Osteoblast (primary cell): ENCODE results near the gene NCAPG2. TPM values are rescaled to one million over a fixed set of nuclear protein-coding genes. Genes with fewer than 3 reads are reported as not detected.

Experiments used
- DNase-seq: peaks from one replicate; pipeline ENCODE4 v3.0.0; 2011; ENCODE audit warnings: low spot score, mixed read lengths; ENCODE audit not compliant: insufficient read length; ENCODE audit errors: missing footprints
- H2AFZ ChIP-seq: 2 replicates; pipeline ENCODE4 v1.6.0; 2011; ENCODE audit warnings: mild to moderate bottlenecking, low read length
- H3K27ac ChIP-seq: 2 replicates; pipeline ENCODE4 v1.5.1; 2011; ENCODE audit warnings: mild to moderate bottlenecking, low read depth, low read length, moderate library complexity
- H3K27me3 ChIP-seq: 2 replicates; pipeline ENCODE4 v1.6.0; 2012; ENCODE audit warnings: mild to moderate bottlenecking, control low read depth, inconsistent platforms, low read length, moderate library complexity; ENCODE audit not compliant: insufficient read depth
- H3K36me3 ChIP-seq: 2 replicates; pipeline ENCODE4 v1.5.1; 2011; ENCODE audit warnings: mild to moderate bottlenecking, low read length, control low read depth, moderate library complexity; ENCODE audit not compliant: insufficient read depth
- H3K4me1 ChIP-seq: 2 replicates; pipeline ENCODE4 v1.5.1; 2011; ENCODE audit warnings: mild to moderate bottlenecking, low read length, control low read depth, moderate library complexity; ENCODE audit not compliant: insufficient read depth
- H3K4me2 ChIP-seq: 2 replicates; pipeline ENCODE4 v1.6.0; 2011; ENCODE audit warnings: mild to moderate bottlenecking, low read length; ENCODE audit not compliant: insufficient read depth
- H3K4me3 ChIP-seq: fragments of 200-600 bp; sonication (generic); 3 replicates; pipeline ENCODE4 v1.5.1; 2012; ENCODE audit warnings: mild to moderate bottlenecking, low read length, inconsistent platforms; ENCODE audit not compliant: insufficient read depth
- H3K79me2 ChIP-seq: 2 replicates; pipeline ENCODE4 v1.6.0; 2012; ENCODE audit warnings: mild to moderate bottlenecking, low read length, control low read depth, inconsistent platforms; ENCODE audit not compliant: insufficient read depth
- H3K9me3 ChIP-seq: 2 replicates; pipeline ENCODE4 v1.5.1; 2011; ENCODE audit warnings: low read depth, low read length, control low read depth
- H4K20me1 ChIP-seq: 2 replicates; pipeline ENCODE4 v1.6.0; 2012; ENCODE audit warnings: mild to moderate bottlenecking, low read length, control low read depth; ENCODE audit not compliant: insufficient read depth
- total RNA-seq: library from RNA; depleted of rRNA; stranded (reverse); fragments of >200 nt; gene quantifications from 2 replicates; pipeline ENCODE4 v1.2.3, GENCODE V29; 2012
- TF ChIP-seq, protein P1 (sequence below): IDR thresholded peaks from 2 replicates; pipeline ENCODE4 v1.5.1; 2011; ENCODE audit warnings: mild to moderate bottlenecking, low read depth, low read length, moderate library complexity; ENCODE audit errors: extremely low read depth

NCAPG2 gene, protein sequence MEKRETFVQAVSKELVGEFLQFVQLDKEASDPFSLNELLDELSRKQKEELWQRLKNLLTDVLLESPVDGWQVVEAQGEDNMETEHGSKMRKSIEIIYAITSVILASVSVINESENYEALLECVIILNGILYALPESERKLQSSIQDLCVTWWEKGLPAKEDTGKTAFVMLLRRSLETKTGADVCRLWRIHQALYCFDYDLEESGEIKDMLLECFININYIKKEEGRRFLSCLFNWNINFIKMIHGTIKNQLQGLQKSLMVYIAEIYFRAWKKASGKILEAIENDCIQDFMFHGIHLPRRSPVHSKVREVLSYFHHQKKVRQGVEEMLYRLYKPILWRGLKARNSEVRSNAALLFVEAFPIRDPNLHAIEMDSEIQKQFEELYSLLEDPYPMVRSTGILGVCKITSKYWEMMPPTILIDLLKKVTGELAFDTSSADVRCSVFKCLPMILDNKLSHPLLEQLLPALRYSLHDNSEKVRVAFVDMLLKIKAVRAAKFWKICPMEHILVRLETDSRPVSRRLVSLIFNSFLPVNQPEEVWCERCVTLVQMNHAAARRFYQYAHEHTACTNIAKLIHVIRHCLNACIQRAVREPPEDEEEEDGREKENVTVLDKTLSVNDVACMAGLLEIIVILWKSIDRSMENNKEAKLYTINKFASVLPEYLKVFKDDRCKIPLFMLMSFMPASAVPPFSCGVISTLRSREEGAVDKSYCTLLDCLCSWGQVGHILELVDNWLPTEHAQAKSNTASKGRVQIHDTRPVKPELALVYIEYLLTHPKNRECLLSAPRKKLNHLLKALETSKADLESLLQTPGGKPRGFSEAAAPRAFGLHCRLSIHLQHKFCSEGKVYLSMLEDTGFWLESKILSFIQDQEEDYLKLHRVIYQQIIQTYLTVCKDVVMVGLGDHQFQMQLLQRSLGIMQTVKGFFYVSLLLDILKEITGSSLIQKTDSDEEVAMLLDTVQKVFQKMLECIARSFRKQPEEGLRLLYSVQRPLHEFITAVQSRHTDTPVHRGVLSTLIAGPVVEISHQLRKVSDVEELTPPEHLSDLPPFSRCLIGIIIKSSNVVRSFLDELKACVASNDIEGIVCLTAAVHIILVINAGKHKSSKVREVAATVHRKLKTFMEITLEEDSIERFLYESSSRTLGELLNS
- 8.0 TPM in 2 replicates for total RNA-seq

DNA sequence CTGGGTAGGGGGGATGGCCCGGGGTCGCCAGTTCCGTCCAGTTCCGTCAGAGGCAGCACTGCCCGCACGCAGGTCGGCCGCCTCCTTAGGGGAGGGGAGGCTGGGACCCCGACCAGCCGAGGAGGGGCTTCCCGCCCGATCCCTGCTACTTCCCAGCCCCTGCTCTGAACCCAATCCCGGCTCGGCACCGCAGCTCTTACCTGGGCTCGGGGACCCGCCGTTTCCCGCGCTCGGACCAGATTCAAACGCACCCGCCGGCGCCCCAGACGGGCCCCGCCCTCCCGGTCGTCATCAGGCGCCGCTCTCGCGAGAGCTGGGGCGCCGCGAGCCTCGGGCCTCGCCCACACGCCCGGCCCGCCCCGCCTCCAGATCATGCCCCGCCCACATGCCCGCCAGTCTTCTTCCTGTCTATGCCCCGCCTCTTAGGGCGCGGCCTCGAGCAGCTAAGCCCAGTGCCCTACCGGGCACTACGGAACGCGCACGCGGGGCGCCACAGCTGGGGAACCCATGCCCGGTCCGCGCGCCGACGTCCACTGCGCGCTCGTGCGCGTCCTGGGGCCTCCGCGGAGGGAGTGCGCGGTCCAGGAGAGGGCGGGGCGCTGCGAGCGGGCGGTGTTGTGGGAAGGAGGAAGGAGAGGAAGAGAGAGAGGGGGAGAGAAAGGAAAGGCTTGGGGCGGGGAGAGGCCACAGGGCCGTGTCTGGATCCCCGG, at the start of gene NCAPG2:
Gene NCAPG2, minus strand, starts transcription at position 281 of the 710 bp plus-strand sequence. CDS start 2,905 bp downstream, outside the sequence.
- peak; percentile 99 for DNase-seq
- H3K79me2 ChIP-seq = peaks cover 46% of the 10 kb centered on the region
- H3K27ac ChIP-seq = peak within 1 kb of the TSS; percentile 82

DNA sequence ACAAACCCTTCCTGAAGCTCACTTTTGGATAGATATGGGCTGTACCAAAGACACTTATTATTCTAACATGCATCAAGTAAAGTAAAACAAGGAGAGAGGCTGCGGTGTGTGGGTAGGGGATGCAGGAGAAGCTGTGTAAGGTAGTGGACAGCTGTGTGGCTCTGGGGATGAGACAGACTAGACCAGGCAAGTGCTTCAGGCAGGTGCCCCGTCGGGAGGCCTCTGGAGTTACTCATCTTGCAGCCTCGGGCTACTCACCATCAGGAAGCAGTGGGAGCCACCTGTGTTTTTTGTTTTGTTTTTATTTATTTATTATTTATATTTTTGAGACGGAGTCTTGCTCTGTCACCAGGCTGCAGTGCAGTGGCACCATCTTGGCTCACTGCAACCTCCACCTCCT, 49.3 kb upstream of the NCAPG2 start:
- peaks cover 29% of the 10 kb centered on the region for H3K36me3 ChIP-seq
- TF ChIP-seq, protein P1, sequence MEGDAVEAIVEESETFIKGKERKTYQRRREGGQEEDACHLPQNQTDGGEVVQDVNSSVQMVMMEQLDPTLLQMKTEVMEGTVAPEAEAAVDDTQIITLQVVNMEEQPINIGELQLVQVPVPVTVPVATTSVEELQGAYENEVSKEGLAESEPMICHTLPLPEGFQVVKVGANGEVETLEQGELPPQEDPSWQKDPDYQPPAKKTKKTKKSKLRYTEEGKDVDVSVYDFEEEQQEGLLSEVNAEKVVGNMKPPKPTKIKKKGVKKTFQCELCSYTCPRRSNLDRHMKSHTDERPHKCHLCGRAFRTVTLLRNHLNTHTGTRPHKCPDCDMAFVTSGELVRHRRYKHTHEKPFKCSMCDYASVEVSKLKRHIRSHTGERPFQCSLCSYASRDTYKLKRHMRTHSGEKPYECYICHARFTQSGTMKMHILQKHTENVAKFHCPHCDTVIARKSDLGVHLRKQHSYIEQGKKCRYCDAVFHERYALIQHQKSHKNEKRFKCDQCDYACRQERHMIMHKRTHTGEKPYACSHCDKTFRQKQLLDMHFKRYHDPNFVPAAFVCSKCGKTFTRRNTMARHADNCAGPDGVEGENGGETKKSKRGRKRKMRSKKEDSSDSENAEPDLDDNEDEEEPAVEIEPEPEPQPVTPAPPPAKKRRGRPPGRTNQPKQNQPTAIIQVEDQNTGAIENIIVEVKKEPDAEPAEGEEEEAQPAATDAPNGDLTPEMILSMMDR = no peak
- no peaks in the 10 kb centered on the region for H4K20me1 ChIP-seq
- H3K4me2 ChIP-seq = no peak overlapping the region
- H3K27ac ChIP-seq = no peak overlapping the region
- no peak for DNase-seq
- H3K4me1 ChIP-seq = no peaks in the 10 kb centered on the region
- H3K79me2 ChIP-seq = no peaks in the 10 kb centered on the region
- H3K27me3 ChIP-seq = no peaks in the 10 kb centered on the region
- no peak overlapping the region for H3K4me3 ChIP-seq
- no peaks in the 10 kb centered on the region for H3K9me3 ChIP-seq
- H2AFZ ChIP-seq = no peak overlapping the region

More for the DNA sequence above, at the start of gene NCAPG2:
- peak within 1 kb of the TSS; percentile 88 for H3K4me3 ChIP-seq
- TF ChIP-seq, protein P1 = no peak
- peaks cover 16% of the 10 kb centered on the region for H3K36me3 ChIP-seq
- peaks cover 17% of the 10 kb centered on the region for H3K4me1 ChIP-seq
- peak within 1 kb of the TSS; percentile 94 for H3K4me2 ChIP-seq
- peak within 1 kb of the TSS; percentile 92 for H2AFZ ChIP-seq
- H4K20me1 ChIP-seq = no peaks in the 10 kb centered on the region
- no peaks in the 10 kb centered on the region for H3K9me3 ChIP-seq
- H3K27me3 ChIP-seq = no peaks in the 10 kb centered on the region

DNA sequence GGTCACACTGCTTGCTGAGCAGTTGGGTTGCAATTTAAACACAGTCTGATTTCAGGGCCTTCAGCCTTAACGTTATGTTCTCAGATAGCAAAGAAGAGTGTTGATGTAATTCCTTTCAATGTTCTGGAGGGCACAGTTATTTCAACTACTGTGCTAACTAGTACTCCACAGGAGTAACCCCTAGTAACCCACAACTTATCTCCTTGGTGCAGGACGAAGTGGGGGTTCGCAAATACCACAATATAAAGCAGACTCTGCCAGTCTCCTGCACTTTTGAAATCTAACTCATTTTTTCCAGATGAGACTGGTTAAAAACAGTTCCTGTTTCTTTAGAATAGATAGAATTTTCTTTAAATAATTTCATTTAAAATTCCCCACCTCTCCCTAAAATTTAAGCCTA, 47.1 kb upstream of the NCAPG2 start:
- H4K20me1 ChIP-seq = no peaks in the 10 kb centered on the region
- no peak overlapping the region for H3K4me2 ChIP-seq
- H3K27me3 ChIP-seq = no peaks in the 10 kb centered on the region
- TF ChIP-seq, protein P1 = no peak
- no peaks in the 10 kb centered on the region for H3K4me1 ChIP-seq
- no peak overlapping the region for H2AFZ ChIP-seq
- DNase-seq = no peak
- H3K27ac ChIP-seq = no peak overlapping the region
- H3K9me3 ChIP-seq = no peaks in the 10 kb centered on the region
- H3K36me3 ChIP-seq = peaks cover 31% of the 10 kb centered on the region
- H3K79me2 ChIP-seq = no peaks in the 10 kb centered on the region
- H3K4me3 ChIP-seq = no peak overlapping the region
